CD4-positive, alpha-beta T cell treated with Interleukin-2 at 100 ng/mL for 4 hours (primary cell): ENCODE measurements around the gene PSMB2.
A peak's percentile ranks its signal among the peaks of the same experiment; 100 is the strongest.

Experiments
- DNase-seq: peaks from one replicate; pipeline ENCODE4 v3.0.0-alpha.2; 2020; ENCODE audit warnings: low spot score

Gene PSMB2

GRCh38 chr1:35572296-35572695 lies 69.0 kb downstream of the PSMB2 start:
- no peak for DNase-seq

- no peak for DNase-seq
Observed at GRCh38 chr1:35571263-35571662, 70.1 kb downstream of the PSMB2 start.

GRCh38 chr1:35570589-35571137 lies 70.7 kb downstream of the PSMB2 start:
- no peak for DNase-seq

DNA sequence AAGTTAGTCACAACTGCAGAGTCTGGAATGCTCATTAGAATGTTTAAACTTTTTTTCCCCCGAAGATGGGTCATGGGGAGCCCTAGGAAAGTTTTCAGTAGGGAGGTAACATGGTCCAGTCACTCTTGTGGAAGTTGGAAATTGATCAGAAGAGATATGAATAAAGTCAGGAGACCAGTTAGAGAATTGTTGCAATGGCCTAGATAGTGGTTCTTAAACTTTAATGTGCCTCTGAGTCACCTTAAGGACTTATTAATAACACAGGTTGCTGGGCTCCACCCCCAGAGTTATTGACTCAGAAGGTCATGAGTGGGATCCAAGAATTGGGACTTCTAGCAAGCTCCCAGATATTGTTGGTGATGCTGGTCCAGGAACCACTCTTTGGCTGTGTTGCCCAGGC lies 71.4 kb downstream of the PSMB2 start:
- no peak for DNase-seq

DNA sequence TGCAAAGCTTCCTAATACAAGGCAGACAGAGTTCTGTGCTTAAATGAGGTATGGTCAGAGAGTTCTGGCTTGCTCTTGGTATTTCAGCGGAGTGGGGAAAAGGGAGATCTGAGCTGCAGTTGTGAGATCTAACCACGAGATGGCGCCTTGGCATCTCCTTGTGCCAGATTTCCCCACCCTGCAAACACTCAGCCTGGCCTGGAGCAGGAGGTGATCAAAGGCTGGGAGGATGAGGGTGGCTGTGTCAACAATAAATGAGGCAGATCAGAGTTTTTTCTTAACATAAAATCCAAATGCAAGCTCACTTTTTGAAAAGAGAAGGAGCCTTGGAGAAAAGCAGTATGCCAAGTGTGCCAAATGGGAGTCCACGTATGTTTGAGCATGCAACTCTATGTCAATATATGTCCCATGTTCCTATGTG lies 72.3 kb downstream of the PSMB2 start:
- DNase-seq, result peak; percentile 72

- no peak for DNase-seq
Observed at GRCh38 chr1:35567947-35568558, 73.3 kb downstream of the PSMB2 start.

DNA sequence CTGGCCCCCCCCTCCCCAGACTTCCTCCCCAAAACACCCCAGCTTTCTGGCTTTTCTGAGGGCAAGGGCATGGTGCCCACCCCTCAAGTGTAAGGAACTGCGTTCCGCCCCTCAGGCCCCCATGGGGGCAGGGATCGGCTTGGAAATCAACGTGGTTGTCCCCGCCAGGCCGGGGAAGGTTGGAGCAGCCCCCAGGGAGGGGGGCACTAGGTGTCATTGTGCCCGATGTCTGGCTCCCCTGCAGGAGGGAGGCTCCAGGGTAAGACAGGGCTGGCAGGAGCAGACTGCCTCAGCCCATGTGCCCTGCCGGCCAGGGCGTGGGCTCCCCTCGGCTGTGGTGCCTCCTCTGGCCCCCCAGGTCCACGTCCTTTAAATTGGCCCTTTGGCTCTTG lies 75.6 kb downstream of the PSMB2 start:
- no peak for DNase-seq

DNA sequence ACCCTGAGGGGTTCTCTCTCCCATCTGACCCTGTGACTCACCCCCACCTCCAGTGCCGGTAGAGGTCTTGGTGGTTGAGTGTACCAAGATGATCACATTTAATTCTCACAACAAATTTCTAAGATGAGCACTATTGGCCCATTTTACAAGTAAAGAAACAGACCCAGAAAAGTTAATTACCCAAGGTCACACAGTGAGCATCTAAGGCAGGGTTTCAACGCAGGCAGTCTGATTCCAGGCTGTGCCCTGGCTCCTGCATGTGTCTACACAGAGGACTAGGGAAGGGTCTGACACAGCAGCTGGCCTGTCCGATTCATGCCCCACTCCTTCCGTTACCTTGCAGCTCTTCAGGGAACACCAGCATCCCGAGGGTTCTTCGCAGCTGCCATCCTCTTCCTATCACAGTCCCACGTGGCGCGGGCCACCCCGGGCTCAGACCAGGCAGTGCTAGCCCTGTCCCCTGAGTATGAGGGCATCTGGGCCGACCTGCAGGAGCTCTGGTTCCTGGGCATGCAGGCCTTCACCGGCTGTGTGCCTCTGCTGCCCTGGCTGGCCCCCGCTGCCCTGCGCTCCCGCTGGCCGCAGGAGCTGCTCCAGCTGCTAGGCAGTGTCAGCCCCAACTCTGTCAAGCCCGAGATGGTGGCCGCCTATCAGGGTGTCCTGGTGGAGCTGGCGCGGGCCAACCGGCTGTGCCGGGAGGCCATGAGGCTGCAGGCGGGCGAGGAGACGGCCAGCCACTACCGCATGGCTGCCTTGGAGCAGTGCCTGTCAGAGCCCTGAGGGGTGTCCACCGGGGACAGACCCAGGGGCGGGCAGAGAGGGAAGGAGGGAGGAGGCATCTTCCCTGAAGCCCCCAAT lies 76.2 kb downstream of the PSMB2 start:
- no peak for DNase-seq

GRCh38 chr1:35564037-35564883 lies 77.1 kb downstream of the PSMB2 start:
- DNase-seq, result peak; percentile 83

DNA sequence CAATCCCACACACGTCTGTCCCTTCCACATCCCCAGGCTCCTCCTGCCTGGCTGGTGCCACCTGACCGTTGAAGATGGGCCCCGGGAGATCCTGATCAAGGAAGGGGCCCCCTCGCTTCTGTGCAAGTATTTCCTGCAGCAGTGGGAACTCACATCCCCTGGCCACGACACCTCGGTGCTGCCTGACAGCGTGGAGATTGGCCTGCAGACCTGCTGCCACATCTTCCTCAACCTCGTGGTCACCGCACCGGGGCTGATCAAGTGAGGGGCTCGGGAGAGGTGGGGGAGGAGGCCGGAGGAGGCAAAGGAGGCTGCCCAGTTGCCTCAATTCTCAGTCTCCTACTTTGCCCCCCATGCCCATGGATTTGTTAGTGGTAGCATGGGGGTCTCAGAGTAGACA lies 78.2 kb downstream of the PSMB2 start:
- DNase-seq, result no peak

DNA sequence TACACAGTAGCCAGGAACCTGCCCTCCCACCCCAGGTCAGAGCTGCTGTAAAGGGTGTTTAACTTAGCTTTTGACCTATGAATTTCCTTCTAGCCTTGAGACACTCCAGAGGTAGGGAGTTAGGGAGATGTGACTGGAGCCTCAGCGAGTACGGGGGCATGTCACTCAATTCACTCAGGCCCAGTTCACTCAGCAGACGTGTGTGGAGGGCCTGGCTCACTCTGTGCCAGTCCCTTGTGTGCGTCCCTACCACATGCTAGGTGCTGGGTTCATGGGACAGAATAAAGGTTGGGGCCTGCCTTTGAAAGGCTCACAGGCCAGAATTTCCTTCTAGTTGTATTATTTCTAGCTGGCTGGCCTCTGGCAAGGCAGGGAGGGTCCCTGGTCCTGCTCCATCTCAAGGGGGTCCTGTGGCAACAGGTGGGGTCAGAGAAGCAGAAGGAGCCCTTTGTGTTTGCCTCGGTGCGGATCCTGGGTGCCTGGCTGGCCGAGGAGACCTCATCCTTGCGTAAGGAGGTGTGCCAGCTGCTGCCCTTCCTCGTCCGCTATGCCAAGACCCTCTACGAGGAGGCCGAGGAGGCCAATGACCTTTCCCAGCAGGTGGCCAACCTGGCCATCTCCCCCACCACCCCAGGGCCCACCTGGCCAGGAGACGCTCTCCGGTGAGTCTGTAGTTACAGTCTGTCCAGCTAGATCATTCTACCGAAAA lies 79.2 kb downstream of the PSMB2 start:
- no peak for DNase-seq

DNA sequence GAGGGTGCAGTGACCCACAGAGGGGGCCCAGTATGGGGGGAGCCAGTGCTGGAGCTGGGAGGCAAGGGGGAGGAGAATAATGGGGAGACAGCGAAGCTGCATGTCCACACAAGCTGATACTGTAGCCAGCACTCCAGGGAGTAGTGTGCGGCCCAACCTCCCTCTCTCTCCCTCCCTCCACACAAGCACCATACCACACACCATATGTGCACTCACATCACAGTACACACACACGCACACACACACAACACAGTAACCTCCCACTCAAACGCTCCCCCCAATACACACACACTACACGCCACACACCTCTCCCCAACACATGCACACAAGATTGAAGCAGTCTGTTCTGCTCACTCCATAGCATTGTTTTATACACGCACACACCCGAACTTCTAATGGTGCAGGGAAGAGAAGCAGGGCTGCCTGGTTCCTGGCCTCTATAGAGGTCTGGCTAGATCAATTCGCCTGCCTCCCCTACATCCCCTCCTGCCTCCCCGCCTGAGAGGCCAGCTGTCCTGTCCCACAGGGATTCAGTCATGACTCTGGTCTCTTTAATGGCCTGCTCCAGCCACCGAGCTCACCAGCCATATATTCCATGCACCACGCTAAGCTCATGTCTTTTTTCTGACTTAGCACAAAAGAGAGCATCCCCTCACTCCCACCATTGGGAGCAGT lies 79.9 kb downstream of the PSMB2 start:
- DNase-seq, result no peak

DNA sequence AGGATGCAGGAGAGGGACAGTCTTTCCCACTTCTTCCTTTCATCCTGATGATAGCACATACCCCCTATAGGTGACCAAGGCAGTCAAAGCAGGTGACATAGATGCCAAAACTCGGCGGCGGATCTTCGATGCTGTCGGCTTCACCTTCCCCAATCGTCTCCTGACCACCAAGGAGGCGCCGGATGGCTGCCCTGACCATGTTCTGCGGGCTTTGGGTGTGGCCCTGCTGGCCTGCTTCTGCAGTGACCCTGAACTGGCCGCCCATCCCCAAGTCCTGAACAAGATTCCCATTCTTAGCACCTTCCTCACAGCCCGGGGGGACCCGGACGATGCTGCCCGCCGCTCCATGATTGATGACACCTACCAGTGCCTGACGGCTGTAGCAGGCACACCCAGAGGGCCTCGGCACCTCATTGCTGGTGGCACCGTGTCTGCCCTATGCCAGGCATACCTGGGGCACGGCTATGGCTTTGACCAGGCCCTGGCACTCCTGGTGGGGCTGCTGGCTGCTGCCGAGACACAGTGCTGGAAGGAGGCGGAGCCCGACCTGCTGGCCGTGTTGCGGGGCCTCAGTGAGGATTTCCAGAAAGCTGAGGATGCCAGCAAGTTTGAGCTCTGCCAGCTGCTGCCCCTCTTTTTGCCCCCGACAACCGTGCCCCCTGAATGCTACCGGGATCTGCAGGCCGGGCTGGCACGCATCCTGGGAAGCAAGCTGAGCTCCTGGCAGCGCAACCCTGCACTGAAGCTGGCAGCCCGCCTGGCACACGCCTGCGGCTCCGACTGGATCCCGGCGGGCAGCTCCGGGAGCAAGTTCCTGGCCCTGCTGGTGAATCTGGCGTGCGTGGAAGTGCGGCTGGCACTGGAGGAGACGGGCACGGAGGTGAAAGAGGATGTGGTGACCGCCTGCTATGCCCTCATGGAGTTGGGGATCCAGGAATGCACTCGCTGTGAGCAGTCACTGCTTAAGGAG lies 80.8 kb downstream of the PSMB2 start:
- DNase-seq, result no peak

DNA sequence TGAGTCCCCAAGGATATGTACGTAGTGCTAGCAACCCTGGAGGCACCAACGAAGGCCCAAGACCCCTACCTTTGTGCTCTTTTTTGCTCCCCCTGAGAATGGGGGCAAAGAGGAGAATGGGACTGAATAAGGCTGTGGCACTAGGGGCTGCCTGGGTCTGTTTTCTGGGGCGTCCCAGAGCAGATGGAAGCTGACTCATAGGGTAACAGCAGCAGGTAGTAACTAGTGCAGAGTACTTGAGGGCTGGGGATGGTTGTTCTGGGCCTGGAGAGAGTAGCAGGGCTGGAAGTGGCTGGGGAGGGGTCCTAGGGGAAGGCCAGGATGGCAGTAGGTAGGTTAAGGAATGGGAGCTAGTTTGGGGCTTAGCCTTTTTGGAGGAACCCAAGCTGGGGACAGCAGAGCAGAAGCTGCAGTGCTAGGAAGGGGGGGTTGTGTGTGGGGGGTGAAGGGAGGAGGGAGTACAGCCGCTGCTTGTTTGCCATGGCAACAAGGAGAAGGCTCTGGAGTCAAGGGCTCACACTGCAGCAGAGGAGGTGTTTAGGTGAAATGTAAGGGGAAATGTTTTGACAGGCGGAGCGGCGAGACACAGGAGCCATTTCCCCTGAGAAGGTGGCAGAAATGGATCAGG lies 81.9 kb downstream of the PSMB2 start:
- peak; percentile 44 for DNase-seq

- DNase-seq, result no peak
Observed at GRCh38 chr1:35558374-35559316, 82.7 kb downstream of the PSMB2 start.

GRCh38 chr1:35557611-35558373 lies 83.5 kb downstream of the PSMB2 start, which contains the start of gene NCDN:
Gene NCDN (plus strand): TSS chr1:35557799. CDS start chr1:35558191, 392 bp downstream.
- DNase-seq, result peak; percentile 95

DNA sequence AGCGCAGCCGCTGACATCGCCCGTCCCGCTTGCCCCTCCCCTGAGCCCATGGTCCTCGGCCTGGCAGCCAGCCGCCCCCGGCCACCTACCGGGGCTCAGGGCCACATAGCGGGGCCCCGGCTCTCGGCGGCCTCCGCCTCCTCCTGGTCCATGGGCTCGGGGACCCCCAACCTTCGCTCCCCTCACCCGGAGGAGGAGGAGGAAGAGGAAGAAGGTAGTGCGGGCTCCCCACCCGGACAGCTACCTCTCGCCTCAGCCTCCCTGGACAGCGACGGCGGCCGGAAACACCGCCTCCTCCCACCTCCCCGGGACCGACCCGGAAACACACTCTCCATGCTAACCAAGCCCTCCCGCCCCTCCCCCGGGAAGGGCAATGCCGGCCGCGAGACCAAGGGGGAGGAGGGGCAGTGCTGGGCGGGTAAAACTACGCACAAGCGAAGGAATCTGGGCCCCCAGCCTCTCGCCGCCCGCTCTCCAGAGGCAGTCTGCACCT lies 84.2 kb downstream of the PSMB2 start, which contains the start of gene KIAA0319L:
Gene KIAA0319L, minus strand, starts transcription at position 286 of the 493 bp plus-strand sequence. CDS start 2,912 bp downstream, outside the sequence.
- no peak for DNase-seq
